NCI-H146 (cell line): ENCODE results near the gene CCBE1.

Source experiments
- DNase-seq: peaks from one replicate; lab custom pipeline; 2025; lab: John Stamatoyannopoulos, UW

The CCBE1 gene

GRCh38 chr18:59454909-59455727 is 242.1 kb downstream of the CCBE1 start:
- peak; percentile 13 for DNase-seq

DNA sequence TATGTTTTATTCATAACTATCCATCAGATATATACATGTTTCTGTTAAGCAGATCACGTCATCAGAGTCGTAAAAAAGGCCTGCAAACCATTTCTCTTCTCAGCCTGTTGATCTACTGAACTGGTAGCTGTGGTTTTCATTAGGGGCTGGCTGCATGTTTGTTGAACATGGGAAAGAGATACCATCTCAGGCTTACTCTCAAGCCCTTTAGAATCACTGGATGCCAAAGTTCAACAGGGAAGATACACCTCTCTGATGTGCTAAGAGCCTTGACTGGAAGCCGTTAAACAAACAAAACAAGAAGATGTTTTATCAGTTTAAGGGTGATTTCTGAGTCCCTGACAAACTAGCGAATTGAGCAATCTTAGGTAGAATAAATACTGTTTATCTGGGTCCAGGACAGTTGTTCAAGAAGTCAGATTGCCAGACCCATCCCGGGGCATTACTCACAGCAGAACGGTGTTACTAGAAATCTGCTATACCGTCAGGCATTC is 243.7 kb downstream of the CCBE1 start:
- DNase-seq: no peak

- DNase-seq: no peak
Measured at GRCh38 chr18:59451963-59452362, 245.3 kb downstream of the CCBE1 start.

DNA sequence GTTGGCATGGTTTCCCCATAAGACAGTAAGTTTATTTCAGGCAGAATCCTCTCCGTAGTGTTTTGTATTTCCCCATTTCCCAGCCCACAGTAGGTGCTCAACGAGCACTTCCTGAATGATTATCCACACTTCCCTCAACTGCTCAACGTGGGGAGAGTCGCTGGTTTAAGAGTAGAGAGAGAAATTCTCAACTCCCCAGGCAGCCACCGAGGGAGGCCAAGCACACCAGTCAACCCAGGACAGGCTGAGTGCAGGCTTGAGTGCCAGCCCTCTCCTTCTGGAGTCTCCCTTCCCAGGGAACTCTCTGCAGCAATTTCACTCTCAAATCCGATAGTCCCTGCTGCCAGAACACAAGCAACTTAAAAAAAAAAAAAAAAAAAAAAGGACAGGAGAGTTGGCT is 246.2 kb downstream of the CCBE1 start:
- no peak for DNase-seq

DNA sequence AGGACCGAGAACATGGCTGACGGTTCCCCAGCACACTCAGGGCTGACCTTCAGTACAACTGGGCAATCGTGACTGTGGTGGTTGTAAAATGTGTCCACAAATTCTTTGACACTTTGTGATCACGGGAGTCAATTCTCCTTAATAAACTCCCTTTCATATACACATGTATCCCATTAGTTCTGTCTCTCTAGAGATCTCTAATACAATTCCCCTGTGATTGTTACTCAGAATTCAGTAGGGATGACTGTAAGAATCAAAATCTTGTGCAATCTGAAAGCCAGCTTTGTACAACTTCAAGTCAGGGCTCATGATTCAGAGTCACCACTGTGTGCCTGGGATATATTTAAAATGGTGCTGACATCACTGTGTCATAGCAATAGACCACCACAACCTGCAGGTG is 248.7 kb downstream of the CCBE1 start:
- DNase-seq: no peak

- no peak for DNase-seq
Measured at GRCh38 chr18:59446012-59446411, 251.2 kb downstream of the CCBE1 start.

DNA sequence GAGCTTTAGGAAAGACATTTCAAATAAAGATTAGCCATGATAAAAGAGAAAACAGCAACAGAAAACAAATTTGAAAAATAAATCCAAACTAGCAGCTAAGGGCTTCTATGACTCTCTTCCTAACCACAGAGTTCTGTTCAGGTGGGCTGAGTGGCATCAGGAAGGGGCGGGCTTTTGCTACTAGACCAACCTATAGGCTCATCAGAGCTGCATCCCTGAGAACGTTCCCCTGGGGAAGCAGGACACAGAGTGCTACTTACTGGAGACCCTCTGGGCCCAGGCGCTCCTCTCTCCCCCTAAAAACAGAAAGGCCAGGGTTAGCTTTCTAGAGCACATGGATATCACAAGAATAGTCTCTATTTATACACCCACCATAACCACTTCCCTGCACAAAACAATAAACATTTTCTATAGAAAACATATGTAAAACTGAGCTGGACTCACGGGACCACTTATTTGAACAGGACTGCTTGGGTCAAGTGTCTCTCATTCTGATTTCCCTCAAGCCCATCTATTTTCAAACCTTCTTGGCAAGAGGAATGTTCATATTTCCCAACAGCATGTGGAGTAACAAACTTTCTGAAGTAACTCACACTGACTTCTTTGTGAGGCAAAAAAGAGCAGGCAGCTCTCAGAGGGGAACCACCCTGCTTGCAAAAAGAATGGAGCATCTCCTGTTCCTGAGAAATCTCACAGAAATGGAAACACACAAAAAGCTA is 259.2 kb downstream of the CCBE1 start:
- no peak for DNase-seq

DNA sequence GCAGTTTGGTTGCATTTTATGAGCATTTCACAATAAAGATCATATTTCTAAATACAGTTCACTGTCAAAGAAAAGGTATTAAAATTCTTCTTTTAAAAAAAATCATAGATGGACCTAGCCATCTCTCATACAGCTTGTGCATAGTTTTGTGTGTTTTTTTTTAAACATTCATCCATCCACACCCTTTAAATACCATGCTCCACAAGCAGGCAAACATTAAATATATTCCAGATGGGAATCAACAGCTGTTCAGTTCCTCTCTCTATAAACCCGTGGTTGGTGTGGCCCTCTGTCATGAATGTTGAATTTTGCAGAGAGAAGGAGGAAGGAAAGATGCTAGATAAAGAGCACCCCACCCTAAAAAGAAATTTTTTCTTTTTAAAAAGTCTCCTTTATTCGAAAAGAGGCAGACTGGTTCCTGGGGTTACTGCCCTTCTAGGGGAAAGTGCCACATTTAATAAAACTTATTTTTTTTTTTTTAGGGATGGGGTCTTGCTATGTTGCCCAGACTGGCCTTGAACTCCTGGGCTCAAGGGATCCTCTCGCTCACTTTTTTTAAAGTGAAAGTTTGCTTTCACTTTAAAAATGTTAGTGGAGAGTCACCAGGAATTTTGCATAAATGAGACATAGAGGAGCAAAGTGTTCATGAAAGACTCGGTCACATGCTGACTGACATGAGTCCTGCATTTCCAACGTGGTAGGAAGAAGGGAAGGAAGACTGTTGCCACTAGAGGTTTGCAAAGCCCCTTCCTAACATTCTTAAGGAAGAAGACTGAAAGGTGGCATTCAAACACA is 264.2 kb downstream of the CCBE1 start:
- DNase-seq: no peak

DNA sequence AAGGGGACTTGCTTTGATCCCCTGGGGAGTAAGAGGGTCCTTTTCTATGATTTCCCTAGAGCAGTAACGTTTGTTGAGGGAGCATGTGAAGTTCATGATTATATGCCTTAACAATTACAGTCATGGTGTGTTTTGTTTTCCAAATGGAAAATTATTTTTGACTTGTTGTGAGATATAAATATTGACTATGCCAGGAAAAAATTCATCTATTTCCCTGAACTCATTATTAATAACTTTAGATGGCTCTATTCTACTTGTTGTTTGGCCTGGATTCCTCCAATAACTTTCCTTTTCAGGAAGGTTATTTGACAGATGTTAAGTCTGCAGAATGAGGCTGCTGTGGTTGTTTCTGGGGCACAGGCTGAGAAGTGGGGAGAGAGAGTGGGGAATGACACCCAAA is 266.1 kb downstream of the CCBE1 start:
- DNase-seq: no peak

- no peak for DNase-seq
Measured at GRCh38 chr18:59429608-59430007, 267.6 kb downstream of the CCBE1 start.

DNA sequence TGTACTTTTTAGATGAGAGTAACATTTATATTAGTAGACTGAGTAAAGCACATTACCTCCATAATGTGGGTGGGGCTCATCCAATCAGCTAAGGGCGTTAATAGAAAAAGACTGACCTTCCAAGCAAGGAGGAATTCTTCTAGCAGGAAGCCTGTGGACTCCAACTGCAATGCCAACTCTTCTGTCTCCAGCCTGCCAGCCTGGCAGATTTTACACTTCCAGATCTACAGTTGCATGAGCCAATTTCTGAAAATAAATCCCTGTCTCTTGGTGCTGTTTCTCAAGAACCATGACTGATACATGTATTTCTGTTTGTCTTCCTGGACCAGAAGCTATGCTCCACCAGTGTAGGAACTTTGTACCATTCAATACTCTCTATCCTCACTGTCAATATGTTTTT is 269.2 kb downstream of the CCBE1 start:
- no peak for DNase-seq

GRCh38 chr18:59426855-59427254 is 270.4 kb downstream of the CCBE1 start:
- peak; percentile 42 for DNase-seq

DNA sequence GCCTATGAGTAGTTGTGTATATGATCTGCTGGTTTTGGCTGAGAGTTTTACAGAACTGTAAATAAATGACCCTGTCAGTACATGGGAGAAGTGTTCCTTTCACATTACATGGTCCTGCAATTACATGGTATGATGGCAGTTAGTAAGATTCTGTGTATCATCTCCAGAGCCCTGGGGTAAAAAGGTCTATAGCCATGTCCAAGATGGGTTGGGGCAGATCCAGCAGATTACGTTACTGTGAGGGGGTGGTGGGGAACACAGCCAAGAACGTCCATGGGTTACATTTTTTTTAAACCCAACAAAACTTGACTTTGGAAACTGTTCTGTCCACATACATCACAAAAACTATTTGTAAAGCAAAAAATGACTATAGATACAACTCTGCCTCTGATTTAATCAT is 274.0 kb downstream of the CCBE1 start:
- DNase-seq: no peak

GRCh38 chr18:59420244-59420643 is 277.0 kb downstream of the CCBE1 start:
- DNase-seq: no peak

DNA sequence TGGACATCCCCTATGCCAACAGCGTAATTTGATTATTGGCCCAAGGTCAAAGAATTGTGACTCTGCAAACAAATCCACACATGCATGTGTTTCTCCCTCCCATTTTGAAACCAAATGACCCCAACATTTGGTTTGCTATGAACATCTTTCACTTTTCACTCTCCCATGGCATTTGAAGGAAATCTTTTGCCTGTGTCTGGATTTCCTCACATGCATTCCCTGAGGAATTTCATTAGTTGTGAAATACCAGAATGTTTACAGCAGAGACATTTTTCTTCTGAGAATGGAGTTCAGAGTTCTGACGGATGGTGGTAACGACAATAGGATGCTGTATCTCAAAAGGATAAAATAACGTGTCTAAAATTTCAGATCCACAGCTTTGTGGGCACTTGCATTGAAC is 277.8 kb downstream of the CCBE1 start:
- peak; percentile 93 for DNase-seq

- no peak for DNase-seq
Measured at GRCh38 chr18:59416818-59417217, 280.4 kb downstream of the CCBE1 start.

DNA sequence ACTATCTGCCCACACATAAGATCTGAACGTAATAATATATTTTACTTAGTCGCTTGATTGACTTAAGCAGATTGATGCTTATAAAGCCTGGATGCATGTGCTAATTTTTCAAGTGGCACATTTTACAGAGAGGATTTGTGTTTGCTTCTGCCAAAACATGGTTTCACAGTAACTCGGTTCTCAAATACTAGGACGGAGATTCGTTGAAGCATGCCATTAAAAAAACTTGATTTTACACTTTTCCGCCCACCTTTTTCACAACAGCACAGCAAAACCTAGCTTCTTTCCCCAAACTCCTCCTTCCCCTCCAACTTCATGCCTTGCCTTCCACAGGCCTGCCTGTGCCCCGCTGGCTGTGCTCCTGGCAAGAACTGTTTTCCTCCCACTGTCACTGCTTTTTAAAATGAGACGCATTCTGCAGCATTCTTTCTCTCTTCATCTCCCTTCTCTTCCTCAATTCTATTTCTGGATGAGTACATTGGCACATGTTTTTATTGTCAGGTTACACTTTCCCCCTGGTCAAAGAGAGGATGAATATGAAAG is 283.0 kb downstream of the CCBE1 start:
- no peak for DNase-seq

DNA sequence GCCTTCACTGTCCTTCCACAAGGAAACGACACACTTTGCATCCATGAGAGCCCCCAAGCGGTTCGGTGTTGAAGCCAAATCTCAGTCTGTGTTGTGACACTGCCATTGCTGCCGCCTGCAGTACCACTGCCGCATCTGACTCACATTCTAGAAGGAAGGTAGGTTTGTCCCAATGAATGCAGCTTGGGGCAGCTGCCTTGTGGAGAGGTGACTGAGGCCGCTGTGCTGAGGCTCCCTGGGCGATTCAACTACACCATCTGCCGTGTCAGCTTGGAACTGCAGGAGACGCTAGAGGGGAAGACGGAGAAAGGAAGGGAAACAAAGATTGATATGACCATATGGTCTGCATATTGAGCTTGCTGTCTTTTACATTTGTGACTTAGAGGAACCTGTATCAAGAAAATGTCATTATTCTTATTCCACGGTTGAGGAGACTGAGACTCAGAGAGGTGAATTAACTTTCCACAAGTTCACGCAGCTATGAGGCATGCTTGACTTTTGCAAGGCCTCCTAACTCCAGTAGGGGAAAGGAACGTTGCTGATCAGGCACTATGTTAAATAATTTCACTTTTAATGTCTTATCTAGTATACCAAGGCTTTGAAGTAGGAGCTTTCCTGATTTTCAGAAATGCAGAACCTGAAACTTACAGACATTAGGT is 294.7 kb downstream of the CCBE1 start:
- peak; percentile 98 for DNase-seq

DNA sequence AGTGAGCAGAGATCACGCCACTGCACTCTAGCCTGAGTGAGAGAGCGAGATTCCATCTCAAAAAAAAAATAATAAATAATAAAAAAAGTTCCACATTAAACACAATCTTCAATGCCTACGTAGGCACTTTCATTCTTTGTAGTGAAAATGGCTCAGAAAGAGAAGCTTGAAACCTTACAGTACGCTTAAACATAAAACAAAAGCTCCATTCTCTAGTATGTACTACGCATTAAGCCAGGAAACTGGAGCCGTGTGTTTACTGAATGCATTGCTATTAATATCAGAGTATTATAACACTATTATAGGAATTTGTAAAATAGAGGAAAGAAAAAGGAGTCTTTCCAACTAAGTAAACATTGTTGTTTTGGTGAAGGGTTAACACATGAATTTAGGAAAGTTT is 296.8 kb downstream of the CCBE1 start:
- no peak for DNase-seq

GRCh38 chr18:59395226-59396175 is 301.7 kb downstream of the CCBE1 start:
- DNase-seq: peak; percentile 48

- DNase-seq: no peak
Measured at GRCh38 chr18:59393381-59393780, 303.8 kb downstream of the CCBE1 start.
